IMR-90 (cell line): Measurements from ENCODE around the gene LZIC. TPM values are rescaled to one million over a fixed set of nuclear protein-coding genes. Genes with fewer than 3 reads are reported as not detected.

ENCODE experiments used
- ATAC-seq: fragments of 200-7000 bp; cut with Tn5 transposase; 2 replicates; pipeline ENCODE4 v1.9.1; 2020; ENCODE audit warnings: low read depth, mild to moderate bottlenecking, moderate library complexity
- BruUV-seq: library from RNA; stranded (reverse); fragments of 400-500 nt; replicated peaks from 2 replicates; lab custom pipeline; 2021; lab: Mats Ljungman, UMichigan
- CTCF ChIA-PET: fragments of 300-600 bp; formaldehyde crosslinking; extraction: SDS; loops from one replicate; lab custom pipeline; 2021; ENCODE audit warnings: antibody characterized with exemption; lab: Yijun Ruan, JAX
- POLR2A ChIA-PET: fragments of 300-600 bp; sonication (Branson Sonifier 250); formaldehyde crosslinking; loops from one replicate; lab custom pipeline; 2022; ENCODE audit warnings: antibody characterized with exemption; ENCODE audit not compliant: unreplicated experiment; lab: Charles Lee
- DNase-seq: peaks from one replicate; pipeline ENCODE4 v3.0.0; 2013
- H2AFZ ChIP-seq: replicated peaks from 2 replicates; pipeline ENCODE3; 2013; ENCODE audit warnings: low read length, mild to moderate bottlenecking; ENCODE audit not compliant: poor library complexity
- H2AK5ac ChIP-seq: 2 replicates; pipeline ENCODE4 v1.6.1; 2013; ENCODE audit warnings: low read depth, low read length, inconsistent platforms
- H2AK9ac ChIP-seq: replicated peaks from 2 replicates; pipeline ENCODE3; 2013; ENCODE audit warnings: mild to moderate bottlenecking, low read depth, low read length, moderate library complexity; ENCODE audit not compliant: poor library complexity
- H2BK120ac ChIP-seq: 2 replicates; pipeline ENCODE4 v1.6.1; 2013; ENCODE audit warnings: low read depth, low read length, inconsistent platforms
- H2BK15ac ChIP-seq: 3 replicates; pipeline ENCODE4 v1.6.1; 2013; ENCODE audit warnings: low read depth, low read length, inconsistent platforms
- H2BK20ac ChIP-seq: 2 replicates; pipeline ENCODE4 v1.6.1; 2013; ENCODE audit warnings: low read depth, mild to moderate bottlenecking, inconsistent platforms, low read length, moderate library complexity
- H2BK5ac ChIP-seq: 2 replicates; pipeline ENCODE4 v1.6.1; 2013; ENCODE audit warnings: mild to moderate bottlenecking, low read depth, low read length, inconsistent platforms; ENCODE audit not compliant: poor library complexity, severe bottlenecking
- H3K14ac ChIP-seq: replicated peaks from 2 replicates; pipeline ENCODE4 v1.6.1; 2013; ENCODE audit warnings: low read depth, low read length, inconsistent platforms
- H3K18ac ChIP-seq: 2 replicates; pipeline ENCODE4 v1.6.1; 2013; ENCODE audit warnings: low read depth, low read length, control low read depth
- H3K23ac ChIP-seq: 2 replicates; pipeline ENCODE4 v1.6.1; 2013; ENCODE audit warnings: low read depth, low read length, inconsistent platforms
- H3K27ac ChIP-seq: 2 replicates; pipeline ENCODE4 v1.5.1; 2013; ENCODE audit warnings: mild to moderate bottlenecking, control low read depth, low read length; ENCODE audit not compliant: insufficient read depth
- H3K27me3 ChIP-seq: 2 replicates; pipeline ENCODE4 v1.6.1; 2013; ENCODE audit warnings: low read length; ENCODE audit not compliant: control insufficient read depth, insufficient read depth
- H3K36me3 ChIP-seq: 2 replicates; pipeline ENCODE4 v1.6.1; 2013; ENCODE audit warnings: low read length, mixed read lengths; ENCODE audit not compliant: control insufficient read depth, insufficient read depth
- H3K4ac ChIP-seq: 2 replicates; pipeline ENCODE4 v1.6.1; 2013; ENCODE audit warnings: low read depth, low read length, inconsistent platforms
- H3K4me1 ChIP-seq: 2 replicates; pipeline ENCODE4 v1.6.1; 2013; ENCODE audit warnings: low read length, mixed read lengths; ENCODE audit not compliant: control insufficient read depth, insufficient read depth
- H3K4me2 ChIP-seq: 2 replicates; pipeline ENCODE4 v1.6.1; 2013; ENCODE audit warnings: low read depth, mild to moderate bottlenecking, control low read depth, low read length, moderate library complexity
- H3K4me3 ChIP-seq: 2 replicates; pipeline ENCODE4 v1.5.1; 2013; ENCODE audit warnings: low read depth, mild to moderate bottlenecking, control low read depth, low read length, moderate library complexity; ENCODE audit not compliant: insufficient read depth
- H3K56ac ChIP-seq: 2 replicates; pipeline ENCODE4 v1.6.1; 2013; ENCODE audit warnings: low read length, inconsistent platforms; ENCODE audit not compliant: insufficient read depth; ENCODE audit errors: extremely low read depth
- H3K79me1 ChIP-seq, 2 experiments: 2 replicates each; pipeline ENCODE4 v1.6.1; 2013; ENCODE audit warnings: low read length in 2 of 2, inconsistent platforms in 1 of 2, low read depth in 1 of 2
- H3K9ac ChIP-seq: 2 replicates; pipeline ENCODE4 v1.6.1; 2013; ENCODE audit warnings: low read depth, low read length, control low read depth
- H3K9me1 ChIP-seq: 2 replicates; pipeline ENCODE4 v1.6.1; 2013; ENCODE audit warnings: low read length, inconsistent platforms; ENCODE audit not compliant: insufficient read depth
- H3K9me3 ChIP-seq: 2 replicates; pipeline ENCODE4 v1.6.1; 2013; ENCODE audit warnings: low read length; ENCODE audit not compliant: control insufficient read depth, insufficient read depth
- H4K20me1 ChIP-seq: 2 replicates; pipeline ENCODE4 v1.6.1; 2013; ENCODE audit warnings: low read length, inconsistent platforms; ENCODE audit not compliant: insufficient read depth
- H4K5ac ChIP-seq: 2 replicates; pipeline ENCODE4 v1.6.1; 2013; ENCODE audit warnings: mild to moderate bottlenecking, low read depth, low read length, control low read depth
- H4K8ac ChIP-seq, 2 experiments: 2 replicates each; pipeline ENCODE4 v1.6.1; 2013; ENCODE audit warnings: low read depth in 2 of 2, low read length in 2 of 2, control low read depth in 1 of 2, inconsistent platforms in 1 of 2
- H4K91ac ChIP-seq: 2 replicates; pipeline ENCODE4 v1.6.1; 2013; ENCODE audit warnings: low read depth, low read length, inconsistent platforms; ENCODE audit not compliant: insufficient read depth
- FOS ChIP-seq: fragments of 150-350 bp; IDR thresholded peaks from 2 replicates; pipeline ENCODE4 v1.6.1; 2016; ENCODE audit warnings: low read depth, low read length
- MXI1 ChIP-seq: IDR thresholded peaks from 2 replicates; pipeline ENCODE4 v1.6.1; 2012; ENCODE audit warnings: low read depth, mild to moderate bottlenecking, low read length, moderate library complexity, borderline replicate concordance
- RAD21 ChIP-seq: IDR thresholded peaks from 2 replicates; pipeline ENCODE4 v1.6.1; 2012; ENCODE audit warnings: low read length, improper control_type of control experiment
- SMC3 ChIP-seq: fragments of 150-350 bp; IDR thresholded peaks from 2 replicates; pipeline ENCODE4 v1.6.1; 2016; ENCODE audit warnings: low read depth, mild to moderate bottlenecking, antibody characterized with exemption, low read length, moderate library complexity
- WGBS, 2 experiments: methylation state at CpG; one replicate each; pipeline versions ENCODE4 v1.1.5 to v1.1.7; 2013; ENCODE audit warnings: missing lambda C conversion rate in 2 of 2; ENCODE audit not compliant: insufficient read length in 1 of 2; ENCODE audit errors: extremely low coverage in 2 of 2; 5-methylcytosine and 5-hydroxymethylcytosine counted together
- dilution Hi-C: fragments of 300-500 bp; cut with HindIII; formaldehyde crosslinking; loops from one replicate; pipeline ENCODE4 v1.14.3; 2018; ENCODE audit warnings: low sequenced_read_pairs; ENCODE audit not compliant: unreplicated experiment
- in situ Hi-C: fragments of 300-500 bp; cut with MboI; formaldehyde crosslinking; loops from 3 replicates; pipeline ENCODE4 v1.14.3; 2019; ENCODE audit warnings: low sequenced_read_pairs, inconsistent platforms, mixed read lengths
- intact Hi-C: fragments of 100-400 bp; cut with micrococcal nuclease; formaldehyde crosslinking; loops from 2 replicates; pipeline ENCODE4 v1.10.0; 2022
- polyA plus RNA-seq, 3 experiments: library from polyadenylated mRNA; depleted of rRNA; stranded (reverse); fragments of >200 nt; gene quantifications; 2 replicates each; pipeline ENCODE4 v1.2.3, GENCODE V29; 2012; ENCODE audit warnings: low replicate concordance in 1 of 3
- total RNA-seq: library from RNA; depleted of rRNA; stranded (reverse); fragments of >200 nt; gene quantifications from 2 replicates; pipeline ENCODE4 v1.2.3, GENCODE V29; 2012
- TF ChIP-seq, protein P1 (sequence below): conservative IDR thresholded peaks from 2 replicates; pipeline ENCODE4 v1.5.1; 2012; ENCODE audit warnings: mild to moderate bottlenecking, low read depth, low read length, improper control_type of control experiment

LZIC gene
- total and polyA plus RNA-seq, 2 of the 4 experiments (the other 2 are of a cell fraction) = 11.6 to 19.0 TPM

DNA sequence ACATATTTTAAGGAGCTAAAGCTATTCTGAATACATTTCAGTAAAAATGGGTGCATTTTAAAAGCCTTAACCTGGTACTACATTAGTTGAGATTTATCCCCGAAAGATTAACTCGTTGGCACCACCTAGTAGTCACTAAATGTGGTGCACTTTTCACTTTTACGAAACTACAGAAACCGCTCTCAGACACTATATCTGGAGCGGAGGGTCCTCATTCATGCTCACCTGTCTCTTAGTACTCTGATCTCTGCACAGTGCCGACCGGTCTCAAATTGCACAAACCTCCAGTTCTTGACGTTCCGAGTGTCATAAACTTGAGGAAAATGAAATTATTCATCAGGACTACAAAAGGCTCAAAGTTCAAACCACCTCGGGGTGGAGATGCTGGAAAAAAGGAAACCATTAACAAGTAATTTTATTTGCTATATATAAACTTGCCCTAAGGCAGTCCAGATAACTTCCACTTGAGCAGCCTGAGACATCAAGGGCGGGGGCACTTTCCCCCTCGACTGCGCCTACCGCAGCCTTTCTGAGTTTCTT, 722 bp downstream of the LZIC start:
- peak; percentile 58 for ATAC-seq
- peak overlapping the region; percentile 40; the same call in 1 of the 2 replicates for H2AK5ac ChIP-seq
- H3K27me3 ChIP-seq = no peaks in the 10 kb centered on the region
- ChIA-PET POLR2A (interaction anchor here (0.6 to 1.0 kb wide), 2 partner anchors 69 to 190 kb away, joined by 3 read pairs; no protein-coding TSS in a partner anchor), CTCF (interaction anchor here (0.6 to 1.6 kb wide), 6 partner anchors 10 to 245 kb away, joined by 3 to 7 read pairs (median 4); no protein-coding TSS in a partner anchor)
- no peaks in the 10 kb centered on the region for H3K9me3 ChIP-seq
- BruUV-seq = no TSS peak
- WGBS, 2 experiments = 2% methylated on average over 8 of the region's 14 CpGs; no CpG with 5 or more reads in 1 of the 2 experiments
- H3K4me3 ChIP-seq = peak overlapping the region; percentile 85
- H3K18ac ChIP-seq = peak overlapping the region; percentile 34
- peak overlapping the region; percentile 97 for H2AFZ ChIP-seq
- intact Hi-C loops (loop anchor here (1.0 to 5.0 kb wide), 4 partner anchors 32 to 486 kb away; partner anchors contain the start of genes CTNNBIP1 and KIF1B), dilution Hi-C loops (no loop called here), in situ Hi-C loops (loop anchor here (5.0 kb wide), 1 partner anchor 70 kb away; no protein-coding TSS in a partner anchor)
- peak overlapping the region; percentile 16; the same call in 1 of the 3 replicates for H2BK15ac ChIP-seq
- H4K8ac ChIP-seq = peak overlapping the region; percentile 94 to 95
- H4K5ac ChIP-seq = peak overlapping the region; percentile 90
- H3K9ac ChIP-seq = peak overlapping the region; percentile 84
- H2BK120ac ChIP-seq = peak overlapping the region; percentile 70; the same call in 1 of the 2 replicates
- peaks cover 15 to 50% of the 10 kb centered on the region in 2 experiments for H3K79me1 ChIP-seq
- peak overlapping the region; percentile 54 for H3K14ac ChIP-seq
- H2BK5ac ChIP-seq = peak overlapping the region; percentile 69
- DNase-seq = peak; percentile 72
- H3K9me1 ChIP-seq = no peaks in the 10 kb centered on the region
- peak overlapping the region; percentile 15; the same call in 1 of the 2 replicates for H3K23ac ChIP-seq
- peak; percentile 69 for TF ChIP-seq RAD21
- TF ChIP-seq FOS = no peak
- TF ChIP-seq, protein P1, sequence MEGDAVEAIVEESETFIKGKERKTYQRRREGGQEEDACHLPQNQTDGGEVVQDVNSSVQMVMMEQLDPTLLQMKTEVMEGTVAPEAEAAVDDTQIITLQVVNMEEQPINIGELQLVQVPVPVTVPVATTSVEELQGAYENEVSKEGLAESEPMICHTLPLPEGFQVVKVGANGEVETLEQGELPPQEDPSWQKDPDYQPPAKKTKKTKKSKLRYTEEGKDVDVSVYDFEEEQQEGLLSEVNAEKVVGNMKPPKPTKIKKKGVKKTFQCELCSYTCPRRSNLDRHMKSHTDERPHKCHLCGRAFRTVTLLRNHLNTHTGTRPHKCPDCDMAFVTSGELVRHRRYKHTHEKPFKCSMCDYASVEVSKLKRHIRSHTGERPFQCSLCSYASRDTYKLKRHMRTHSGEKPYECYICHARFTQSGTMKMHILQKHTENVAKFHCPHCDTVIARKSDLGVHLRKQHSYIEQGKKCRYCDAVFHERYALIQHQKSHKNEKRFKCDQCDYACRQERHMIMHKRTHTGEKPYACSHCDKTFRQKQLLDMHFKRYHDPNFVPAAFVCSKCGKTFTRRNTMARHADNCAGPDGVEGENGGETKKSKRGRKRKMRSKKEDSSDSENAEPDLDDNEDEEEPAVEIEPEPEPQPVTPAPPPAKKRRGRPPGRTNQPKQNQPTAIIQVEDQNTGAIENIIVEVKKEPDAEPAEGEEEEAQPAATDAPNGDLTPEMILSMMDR = peak; percentile 72
- no peak for TF ChIP-seq MXI1
- peak; percentile 81 for TF ChIP-seq SMC3
- H3K4me1 ChIP-seq = no peaks in the 10 kb centered on the region
- peak overlapping the region; percentile 97 for H3K4me2 ChIP-seq
- peak overlapping the region; percentile 88 for H3K4ac ChIP-seq
- peak overlapping the region; percentile 19 for H2AK9ac ChIP-seq
- no peaks in the 10 kb centered on the region for H4K20me1 ChIP-seq
- H3K36me3 ChIP-seq = no peaks in the 10 kb centered on the region
- H3K27ac ChIP-seq = peak overlapping the region; percentile 79
- H4K91ac ChIP-seq = peak overlapping the region; percentile 72
- H2BK20ac ChIP-seq = no peak overlapping the region
- peak overlapping the region; percentile 75 for H3K56ac ChIP-seq
